ENCODE measurements around the gene MACROD2. TPM values are rescaled to one million over a fixed set of nuclear protein-coding genes. Genes with fewer than 3 reads are reported as not detected.

MACROD2 gene
- total RNA-seq, 1 donor from 2014 or later: 2.5 TPM

GRCh38 chr20:16062661-16063581 lies 2067.6 kb downstream of the MACROD2 start:
- Mint-ChIP-seq H3K27ac (ENCODE audit: unreplicated experiment) (no peak overlapping the region), H3K9me3 (ENCODE audit: unreplicated experiment) (peaks cover 10% of the 10 kb centered on the region), H3K27me3 (ENCODE audit: unreplicated experiment) (no peaks in the 10 kb centered on the region), H3K4me1 (ENCODE audit: unreplicated experiment) (peaks cover 1% of the 10 kb centered on the region), H3K36me3 (ENCODE audit: unreplicated experiment) (no peaks in the 10 kb centered on the region), H3K4me3 (ENCODE audit: unreplicated experiment) (no peak overlapping the region)
- DNase-seq (ENCODE audit: extremely low spot score, unreplicated experiment): no peak
- TF ChIP-seq, protein P1, sequence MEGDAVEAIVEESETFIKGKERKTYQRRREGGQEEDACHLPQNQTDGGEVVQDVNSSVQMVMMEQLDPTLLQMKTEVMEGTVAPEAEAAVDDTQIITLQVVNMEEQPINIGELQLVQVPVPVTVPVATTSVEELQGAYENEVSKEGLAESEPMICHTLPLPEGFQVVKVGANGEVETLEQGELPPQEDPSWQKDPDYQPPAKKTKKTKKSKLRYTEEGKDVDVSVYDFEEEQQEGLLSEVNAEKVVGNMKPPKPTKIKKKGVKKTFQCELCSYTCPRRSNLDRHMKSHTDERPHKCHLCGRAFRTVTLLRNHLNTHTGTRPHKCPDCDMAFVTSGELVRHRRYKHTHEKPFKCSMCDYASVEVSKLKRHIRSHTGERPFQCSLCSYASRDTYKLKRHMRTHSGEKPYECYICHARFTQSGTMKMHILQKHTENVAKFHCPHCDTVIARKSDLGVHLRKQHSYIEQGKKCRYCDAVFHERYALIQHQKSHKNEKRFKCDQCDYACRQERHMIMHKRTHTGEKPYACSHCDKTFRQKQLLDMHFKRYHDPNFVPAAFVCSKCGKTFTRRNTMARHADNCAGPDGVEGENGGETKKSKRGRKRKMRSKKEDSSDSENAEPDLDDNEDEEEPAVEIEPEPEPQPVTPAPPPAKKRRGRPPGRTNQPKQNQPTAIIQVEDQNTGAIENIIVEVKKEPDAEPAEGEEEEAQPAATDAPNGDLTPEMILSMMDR (IDR thresholded peaks at IDR 0.05): no peak

- Mint-ChIP-seq H3K27me3 (ENCODE audit: unreplicated experiment) (no peaks in the 10 kb centered on the region), H3K36me3 (ENCODE audit: unreplicated experiment) (no peaks in the 10 kb centered on the region), H3K27ac (ENCODE audit: unreplicated experiment) (no peak overlapping the region), H3K4me1 (ENCODE audit: unreplicated experiment) (peaks cover 1% of the 10 kb centered on the region), H3K9me3 (ENCODE audit: unreplicated experiment) (peaks cover 12% of the 10 kb centered on the region), H3K4me3 (ENCODE audit: unreplicated experiment) (no peak overlapping the region)
- TF ChIP-seq, protein P1 (IDR thresholded peaks at IDR 0.05): no peak
- no peak for DNase-seq (ENCODE audit: extremely low spot score, unreplicated experiment)
Observed at GRCh38 chr20:16063881-16064280, 2068.6 kb downstream of the MACROD2 start.

DNA sequence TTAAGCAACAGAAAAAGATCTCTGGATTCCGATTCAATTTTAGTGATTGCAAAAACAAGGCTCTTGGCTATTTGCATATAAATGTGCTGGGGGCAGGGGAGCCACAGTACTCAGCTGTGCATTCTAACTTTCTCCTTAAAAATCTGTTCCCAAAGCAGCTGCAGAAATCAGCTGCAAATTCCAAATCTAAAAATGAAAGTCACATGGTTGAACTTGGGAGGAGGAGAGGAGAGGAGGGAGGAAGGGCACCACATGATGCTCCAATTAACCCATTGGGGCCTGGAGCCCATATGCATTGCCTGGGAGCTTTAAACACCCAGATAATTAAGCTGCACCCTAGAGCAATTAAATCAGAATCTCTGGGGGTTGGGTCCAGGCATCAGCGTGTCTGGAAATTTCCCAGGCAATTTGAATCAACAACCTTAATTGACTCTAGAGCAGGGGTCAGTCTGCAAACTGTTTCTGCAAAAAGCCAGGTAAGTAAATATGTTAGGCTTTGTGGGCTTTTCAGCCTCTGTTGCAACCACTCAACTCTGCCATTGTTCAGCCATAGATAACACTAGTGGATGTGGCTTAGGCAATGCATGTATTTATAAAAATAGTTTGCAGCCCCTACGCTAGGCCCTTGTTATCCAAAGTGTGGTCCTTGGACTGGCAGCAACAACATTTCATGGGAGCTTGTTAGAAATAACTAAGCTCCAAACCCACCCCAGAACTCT lies 2069.8 kb downstream of the MACROD2 start:
- TF ChIP-seq, protein P1 (IDR thresholded peaks at IDR 0.05): no peak
- no peaks in the 10 kb centered on the region for H3K27me3 Mint-ChIP-seq (ENCODE audit: unreplicated experiment)
- no peak overlapping the region for H3K4me3 Mint-ChIP-seq (ENCODE audit: unreplicated experiment)
- no peak overlapping the region for H3K27ac Mint-ChIP-seq (ENCODE audit: unreplicated experiment)
- no peak for DNase-seq (ENCODE audit: extremely low spot score, unreplicated experiment)
- H3K9me3 Mint-ChIP-seq (ENCODE audit: unreplicated experiment): peaks cover 6% of the 10 kb centered on the region
- no peaks in the 10 kb centered on the region for H3K36me3 Mint-ChIP-seq (ENCODE audit: unreplicated experiment)
- H3K4me1 Mint-ChIP-seq (ENCODE audit: unreplicated experiment): peaks cover 1% of the 10 kb centered on the region

DNA sequence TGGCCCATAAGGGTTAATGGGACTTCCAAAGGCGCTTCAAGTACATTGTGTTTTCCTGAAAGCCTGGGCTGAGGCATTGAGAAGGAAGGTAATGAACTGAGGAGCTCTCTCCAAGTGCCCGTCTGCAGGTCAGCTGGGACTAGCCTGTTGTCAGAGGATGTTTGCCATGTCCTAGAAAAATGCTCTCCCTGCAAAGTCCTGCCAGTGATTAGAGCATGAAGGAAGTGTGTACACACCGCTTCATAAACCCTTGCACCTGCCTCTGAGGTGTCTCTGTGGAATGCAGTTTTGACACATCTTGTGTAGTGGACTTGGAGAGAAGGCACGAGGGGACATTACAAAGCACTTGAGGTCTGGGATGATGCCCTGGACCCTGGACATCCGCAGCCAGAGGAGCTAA lies 2071.3 kb downstream of the MACROD2 start:
- no peaks in the 10 kb centered on the region for H3K27me3 Mint-ChIP-seq (ENCODE audit: unreplicated experiment)
- peaks cover 1% of the 10 kb centered on the region for H3K4me1 Mint-ChIP-seq (ENCODE audit: unreplicated experiment)
- H3K9me3 Mint-ChIP-seq (ENCODE audit: unreplicated experiment): peaks cover 9% of the 10 kb centered on the region
- H3K36me3 Mint-ChIP-seq (ENCODE audit: unreplicated experiment): no peaks in the 10 kb centered on the region
- TF ChIP-seq, protein P1 (IDR thresholded peaks at IDR 0.05): no peak
- no peak for DNase-seq (ENCODE audit: extremely low spot score, unreplicated experiment)
- no peak overlapping the region for H3K27ac Mint-ChIP-seq (ENCODE audit: unreplicated experiment)
- H3K4me3 Mint-ChIP-seq (ENCODE audit: unreplicated experiment): no peak overlapping the region

All from osteocyte (in vitro differentiated cells).